ENCODE measurements around the gene ZNF580.

Gene ZNF580

GRCh38 chr19:55640577-55641425, at the start of gene ZNF580:
Gene ZNF580, plus strand, starts transcription at chr19:55641002. Its CDS starts 1,507 bp downstream, at chr19:55642509.
- no peak for TF ChIP-seq GATA3 (IDR thresholded peaks at IDR 0.05; ENCODE audit: low read depth, low read length)
- TF ChIP-seq GATA2 (IDR thresholded peaks at IDR 0.05; ENCODE audit: low read depth, low read length): no peak

GRCh38 chr19:55591555-55591954, 49.2 kb upstream of the ZNF580 start:
- no peak for TF ChIP-seq GATA3 (IDR thresholded peaks at IDR 0.05; ENCODE audit: low read depth, low read length)

GRCh38 chr19:55592391-55593090, 48.3 kb upstream of the ZNF580 start:
- TF ChIP-seq GATA3 (IDR thresholded peaks at IDR 0.05; ENCODE audit: low read depth, low read length) (no peak), GATA2 (IDR thresholded peaks at IDR 0.05; ENCODE audit: low read depth, low read length) (no peak)

- no peak for TF ChIP-seq GATA3 (IDR thresholded peaks at IDR 0.05; ENCODE audit: low read depth, low read length)
- TF ChIP-seq GATA2 (IDR thresholded peaks at IDR 0.05; ENCODE audit: low read depth, low read length): no peak
Measured at GRCh38 chr19:55593096-55593772, 47.6 kb upstream of the ZNF580 start.

- TF ChIP-seq GATA2 (IDR thresholded peaks at IDR 0.05; ENCODE audit: low read depth, low read length): no peak
- no peak for TF ChIP-seq GATA3 (IDR thresholded peaks at IDR 0.05; ENCODE audit: low read depth, low read length)
Measured at GRCh38 chr19:55594996-55595545, 45.7 kb upstream of the ZNF580 start.

GRCh38 chr19:55596304-55596703, 44.5 kb upstream of the ZNF580 start:
- no peak for TF ChIP-seq GATA3 (IDR thresholded peaks at IDR 0.05; ENCODE audit: low read depth, low read length)
- no peak for TF ChIP-seq GATA2 (IDR thresholded peaks at IDR 0.05; ENCODE audit: low read depth, low read length)

GRCh38 chr19:55597501-55597921, 43.3 kb upstream of the ZNF580 start:
- no peak for TF ChIP-seq GATA2 (IDR thresholded peaks at IDR 0.05; ENCODE audit: low read depth, low read length)
- TF ChIP-seq GATA3 (IDR thresholded peaks at IDR 0.05; ENCODE audit: low read depth, low read length): no peak

- TF ChIP-seq GATA2 (IDR thresholded peaks at IDR 0.05; ENCODE audit: low read depth, low read length) (no peak), GATA3 (IDR thresholded peaks at IDR 0.05; ENCODE audit: low read depth, low read length) (no peak)
Measured at GRCh38 chr19:55598034-55598433, 42.8 kb upstream of the ZNF580 start.

GRCh38 chr19:55598719-55599467, 41.9 kb upstream of the ZNF580 start:
- TF ChIP-seq GATA2 (IDR thresholded peaks at IDR 0.05; ENCODE audit: low read depth, low read length) (no peak), GATA3 (IDR thresholded peaks at IDR 0.05; ENCODE audit: low read depth, low read length) (no peak)

- TF ChIP-seq GATA3 (IDR thresholded peaks at IDR 0.05; ENCODE audit: low read depth, low read length) (no peak), GATA2 (IDR thresholded peaks at IDR 0.05; ENCODE audit: low read depth, low read length) (no peak)
Measured at GRCh38 chr19:55599468-55599841, 41.3 kb upstream of the ZNF580 start, which contains the start of gene FIZ1. Gene FIZ1, minus strand, starts transcription at chr19:55599517. Its CDS starts 1,652 bp downstream, at chr19:55597865.

GRCh38 chr19:55599842-55600661, 40.8 kb upstream of the ZNF580 start, which contains the start of gene ZNF524:
Gene ZNF524, plus strand, starts transcription at chr19:55600288. Its CDS starts 1,825 bp downstream, at chr19:55602113.
- TF ChIP-seq GATA2 (IDR thresholded peaks at IDR 0.05; ENCODE audit: low read depth, low read length) (0 out of 2 replicates have a peak, but pooled peaks have one; percentile 13), GATA3 (IDR thresholded peaks at IDR 0.05; ENCODE audit: low read depth, low read length) (no peak)

- no peak for TF ChIP-seq GATA2 (IDR thresholded peaks at IDR 0.05; ENCODE audit: low read depth, low read length)
- no peak for TF ChIP-seq GATA3 (IDR thresholded peaks at IDR 0.05; ENCODE audit: low read depth, low read length)
Measured at GRCh38 chr19:55600662-55601028, 40.2 kb upstream of the ZNF580 start.
